Uterus (tissue), 2 donors: Measurements from ENCODE around the gene MAP2.

Experiments
- CTCF ChIP-seq, 4 experiments: fragments of 200-600 bp in 2 of 4; fragments of 450-650 bp in 2 of 4; sonication (generic) in 2 of 4; IDR thresholded peaks; one replicate each; pipeline ENCODE4 v1.5.1; 2016 to 2019; ENCODE audit warnings: antibody characterized with exemption in 4 of 4, mild to moderate bottlenecking in 2 of 4, moderate library complexity in 1 of 4
- POLR2A ChIP-seq, 2 donors: fragments of 450-650 bp; IDR thresholded peaks; one replicate each; pipeline ENCODE4 v1.6.1; 2016; ENCODE audit warnings: antibody characterized with exemption in 2 of 2, mild to moderate bottlenecking in 1 of 2, moderate library complexity in 1 of 2

GRCh38 chr2:209512971-209513370 lies 89.1 kb downstream of the MAP2 start:
- TF ChIP-seq CTCF (IDR thresholded peaks at IDR 0.05) (no peak), POLR2A (IDR thresholded peaks at IDR 0.05) (no peak)
